Large intestine (tissue), 3 donors: ENCODE data around the gene ADGRD2. TPM values are rescaled to one million over a fixed set of nuclear protein-coding genes. Genes with fewer than 3 reads are reported as not detected.

Experiments used
- DNase-seq, 2 donors: peaks; one replicate each; pipeline versions ENCODE4 v3.0.0 to v3.0.0-alpha.2; 2013
- H3K27ac ChIP-seq: one replicate; pipeline ENCODE4 v1.5.1; 2013; ENCODE audit warnings: low read length
- H3K27me3 ChIP-seq: 2 replicates; pipeline ENCODE4 v1.6.1; 2013; ENCODE audit warnings: low read length; ENCODE audit not compliant: control insufficient read depth, insufficient read depth
- H3K36me3 ChIP-seq: 2 replicates; pipeline ENCODE4 v1.6.1; 2013; ENCODE audit warnings: low read length; ENCODE audit not compliant: control insufficient read depth, insufficient read depth
- H3K4me1 ChIP-seq: one replicate; pipeline ENCODE4 v1.6.1; 2013; ENCODE audit warnings: low read length; ENCODE audit not compliant: control insufficient read depth, insufficient read depth
- H3K4me3 ChIP-seq: one replicate; pipeline ENCODE4 v1.5.1; 2013; ENCODE audit warnings: low read length
- H3K9me3 ChIP-seq: one replicate; pipeline ENCODE4 v1.6.1; 2013; ENCODE audit warnings: mild to moderate bottlenecking, low read depth, low read length, moderate library complexity; ENCODE audit not compliant: control insufficient read depth
- WGBS: methylation state at CpG from one replicate; pipeline ENCODE4 v1.1.5; 2013; ENCODE audit warnings: low lambda C conversion rate; ENCODE audit not compliant: insufficient coverage; 5-methylcytosine and 5-hydroxymethylcytosine counted together
- polyA plus RNA-seq: library from polyadenylated mRNA; unstranded; fragments of 120-200 nt; gene quantifications from one replicate; pipeline ENCODE4 v1.2.1, GENCODE V29; 2013

ADGRD2 gene
- polyA plus RNA-seq, 1 donor, result not detected

DNA sequence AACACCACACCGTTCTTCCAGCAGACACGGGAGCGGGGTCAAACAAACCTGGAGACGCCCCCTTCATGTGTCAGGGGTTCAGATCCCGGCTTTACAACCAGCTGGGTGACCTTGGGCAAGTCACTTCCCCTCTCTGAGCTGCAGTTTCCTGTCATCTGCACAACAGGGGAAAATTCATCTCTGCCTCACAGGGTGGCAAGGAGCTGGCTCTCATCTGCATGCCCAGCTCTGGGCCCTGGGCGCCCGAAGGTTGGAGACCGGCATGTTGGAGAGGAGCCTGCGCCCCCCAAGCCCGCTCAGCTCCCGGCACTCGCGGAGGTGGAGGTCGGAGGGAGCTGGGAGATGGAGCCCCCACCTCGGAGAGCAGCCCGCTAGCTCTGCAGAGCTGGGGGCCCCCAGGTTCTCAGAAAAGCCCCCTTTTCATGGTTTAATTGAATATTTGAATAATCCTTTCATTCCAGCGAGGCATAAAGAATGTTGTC is 36.6 kb downstream of the ADGRD2 start:
- H3K4me3 ChIP-seq, result no peak overlapping the region
- no peak overlapping the region for H3K27ac ChIP-seq
- H3K9me3 ChIP-seq, result no peaks in the 10 kb centered on the region
- no peak for DNase-seq
- H3K36me3 ChIP-seq, result no peaks in the 10 kb centered on the region
- no CpG with 5 or more reads among the region's 17 CpGs for WGBS
- H3K27me3 ChIP-seq, result peaks cover 84% of the 10 kb centered on the region
- H3K4me1 ChIP-seq, result no peaks in the 10 kb centered on the region

DNA sequence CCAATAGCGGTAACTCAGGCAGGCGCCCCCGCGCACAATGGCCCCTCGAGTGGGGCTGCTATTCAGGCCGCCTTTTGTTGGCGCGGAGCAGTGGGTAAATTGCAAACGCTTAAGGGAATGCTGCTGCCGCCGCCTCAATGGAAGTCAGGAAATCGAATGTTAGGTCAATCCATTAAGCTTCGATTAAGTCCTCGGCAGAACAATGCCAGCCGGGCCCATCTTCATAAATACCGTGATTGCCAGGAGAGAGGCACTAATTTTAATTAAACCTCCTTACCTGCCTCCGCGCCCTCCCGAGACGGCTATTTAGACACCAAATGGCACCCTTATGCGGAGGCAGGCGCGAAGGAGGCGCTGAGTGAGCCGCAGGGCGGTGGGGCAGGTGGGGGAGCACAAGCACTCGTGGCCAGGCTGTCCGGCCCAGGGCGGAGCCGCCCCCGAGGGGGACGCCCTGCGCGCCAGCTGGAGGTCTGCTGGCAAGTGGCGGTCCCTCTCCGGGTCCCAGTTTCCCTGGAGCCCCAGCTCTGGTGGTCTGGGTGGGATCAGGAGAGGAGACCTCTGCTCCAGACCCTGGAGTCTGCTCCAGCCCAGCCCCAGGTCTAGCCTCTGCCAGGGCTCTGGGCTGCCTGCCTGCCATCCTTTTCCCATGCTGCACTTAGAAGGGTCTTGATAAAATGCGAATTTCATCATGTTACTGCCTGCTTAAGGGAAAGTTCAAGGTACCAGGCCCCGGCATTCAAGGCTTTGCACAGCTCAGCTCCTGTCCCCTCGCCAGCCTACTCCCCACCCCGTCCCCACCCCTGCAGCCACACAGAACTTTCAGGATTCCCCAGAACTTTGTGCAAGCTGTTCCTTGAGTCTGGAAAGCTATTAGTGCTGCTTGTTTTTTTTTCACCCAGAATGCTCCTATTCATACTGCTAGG is 37.3 kb downstream of the ADGRD2 start:
- no peak overlapping the region for H3K4me3 ChIP-seq
- H3K27me3 ChIP-seq, result peaks cover 79% of the 10 kb centered on the region
- H3K9me3 ChIP-seq, result no peaks in the 10 kb centered on the region
- H3K36me3 ChIP-seq, result no peaks in the 10 kb centered on the region
- H3K27ac ChIP-seq, result no peak overlapping the region
- no CpG with 5 or more reads among the region's 40 CpGs for WGBS
- no peaks in the 10 kb centered on the region for H3K4me1 ChIP-seq
- DNase-seq, result no peak

DNA sequence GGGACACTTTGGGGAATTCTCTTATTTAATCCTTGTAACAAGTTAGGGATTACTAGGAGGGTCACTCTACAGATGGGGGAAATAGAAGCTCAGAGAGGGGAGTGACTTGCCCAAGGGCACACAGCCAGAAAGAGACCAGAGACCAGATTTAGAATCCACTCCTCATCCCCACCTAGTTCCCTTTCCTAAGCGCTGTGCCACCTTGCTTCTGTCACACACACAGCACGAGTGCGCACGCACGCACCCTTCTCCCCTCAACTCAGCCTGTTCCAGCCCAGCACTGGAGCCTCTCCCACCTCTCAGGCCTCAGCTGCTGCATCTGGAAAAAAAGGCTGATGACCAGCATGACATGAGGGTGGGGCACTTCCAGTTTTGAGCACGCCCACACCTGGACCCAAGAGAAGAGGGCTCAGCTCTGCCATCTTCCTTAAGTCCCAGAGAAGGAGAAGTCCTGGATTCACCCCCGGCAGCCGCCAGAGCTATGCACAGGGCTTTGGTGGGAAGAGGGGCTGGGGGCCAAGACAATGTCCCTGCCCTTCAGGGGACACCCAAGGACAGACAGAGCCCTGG is 38.5 kb downstream of the ADGRD2 start:
- no peaks in the 10 kb centered on the region for H3K9me3 ChIP-seq
- no peak for DNase-seq
- peaks cover 72% of the 10 kb centered on the region for H3K27me3 ChIP-seq
- H3K4me1 ChIP-seq, result no peaks in the 10 kb centered on the region
- 100% methylated on average over 4 of the region's 8 CpGs for WGBS
- no peak overlapping the region for H3K27ac ChIP-seq
- H3K4me3 ChIP-seq, result no peak overlapping the region
- no peaks in the 10 kb centered on the region for H3K36me3 ChIP-seq

DNA sequence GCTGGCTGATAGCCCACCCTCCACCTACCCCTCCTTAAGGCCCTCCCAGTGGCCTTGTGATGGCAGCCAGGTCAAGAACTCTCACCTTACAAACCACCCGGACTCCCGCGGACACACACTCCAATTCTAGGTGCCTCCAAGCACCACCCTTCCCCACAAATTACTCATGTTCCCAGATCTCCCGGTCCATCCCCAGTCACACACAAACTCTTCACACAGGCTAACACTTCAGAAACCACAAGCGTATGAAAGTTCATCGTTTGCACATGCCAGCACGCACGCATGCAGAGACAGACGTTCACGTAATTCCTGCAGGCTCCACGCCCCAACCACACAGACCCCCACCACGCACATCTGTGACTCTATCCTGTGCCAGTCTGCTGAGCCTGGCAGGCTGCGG is 39.0 kb downstream of the ADGRD2 start:
- Histone ChIP-seq H3K27ac (no peak overlapping the region), H3K36me3 (no peaks in the 10 kb centered on the region), H3K4me3 (no peak overlapping the region), H3K9me3 (no peaks in the 10 kb centered on the region), H3K4me1 (no peaks in the 10 kb centered on the region), H3K27me3 (peaks cover 68% of the 10 kb centered on the region)
- no peak for DNase-seq
- WGBS, result no CpG with 5 or more reads among the region's 13 CpGs

DNA sequence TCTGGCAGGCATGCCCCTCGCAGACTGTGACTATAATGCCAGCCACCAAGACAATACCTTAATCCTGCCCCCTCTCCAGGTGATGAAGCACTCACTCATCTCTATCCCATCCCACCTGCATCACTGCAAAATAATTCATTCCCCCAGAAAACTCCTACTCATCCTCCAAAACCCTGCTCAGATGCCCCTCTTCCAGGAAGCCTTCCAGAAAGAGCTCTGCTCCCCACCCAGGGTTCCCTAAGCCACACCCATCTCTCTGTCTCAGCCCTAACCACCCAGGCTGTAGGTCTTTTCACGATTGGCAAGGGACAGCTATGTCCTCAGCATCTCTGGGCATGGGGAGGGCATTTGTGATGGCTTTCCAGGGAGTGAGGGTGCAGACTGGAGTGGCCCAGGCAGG is 39.8 kb downstream of the ADGRD2 start:
- H3K27me3 ChIP-seq, result peaks cover 70% of the 10 kb centered on the region
- H3K9me3 ChIP-seq, result no peaks in the 10 kb centered on the region
- H3K4me3 ChIP-seq, result no peak overlapping the region
- H3K27ac ChIP-seq, result no peak overlapping the region
- no peaks in the 10 kb centered on the region for H3K4me1 ChIP-seq
- no peak for DNase-seq
- no peaks in the 10 kb centered on the region for H3K36me3 ChIP-seq
- no CpG with 5 or more reads among the region's 2 CpGs for WGBS

DNA sequence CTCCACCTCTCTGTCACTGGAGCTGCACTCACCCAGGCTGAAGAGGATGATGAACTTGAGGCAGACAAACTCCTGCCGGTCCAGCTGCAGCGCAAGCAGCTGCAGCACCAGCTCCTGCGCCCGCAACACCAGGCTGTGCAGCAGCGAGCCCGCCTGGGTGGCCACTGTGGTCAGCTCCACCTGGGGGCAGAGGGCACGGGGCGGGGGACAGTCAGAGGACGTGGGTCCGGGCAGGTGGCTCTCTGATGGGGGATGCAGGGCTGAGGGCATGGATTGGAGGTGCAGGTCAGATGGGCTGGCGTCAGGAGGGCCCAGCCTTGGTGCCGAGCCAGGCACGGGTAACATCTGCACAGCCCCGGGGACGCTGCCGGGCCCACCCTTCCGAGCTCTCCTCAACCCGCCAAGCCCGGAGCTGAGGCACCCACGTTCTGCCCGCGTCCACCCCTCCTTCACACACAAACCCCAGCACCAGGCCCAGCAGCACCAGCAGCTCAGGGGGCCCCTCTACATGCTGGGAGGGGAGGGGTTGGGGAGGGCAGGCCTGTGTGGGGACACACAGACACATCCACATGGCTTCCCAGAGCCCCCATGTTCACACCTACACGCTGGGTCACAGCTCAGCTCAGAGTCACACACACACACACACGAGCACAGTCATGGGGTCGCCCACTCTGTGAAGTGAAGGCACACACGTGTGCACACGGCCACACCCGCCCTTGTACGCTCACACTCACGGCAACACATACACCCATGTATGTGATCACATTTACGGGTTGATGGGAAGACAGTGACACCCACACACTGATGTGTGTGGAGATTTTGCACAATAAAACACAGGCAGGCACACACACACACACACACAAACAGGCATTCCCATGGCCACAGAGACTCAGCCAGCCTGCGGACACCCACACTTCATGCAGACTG is 41.1 kb downstream of the ADGRD2 start:
- no CpG with 5 or more reads among the region's 32 CpGs for WGBS
- DNase-seq, result no peak
- Histone ChIP-seq H3K36me3 (no peaks in the 10 kb centered on the region), H3K4me1 (no peaks in the 10 kb centered on the region), H3K9me3 (no peaks in the 10 kb centered on the region), H3K27ac (no peak overlapping the region), H3K27me3 (peaks cover 70% of the 10 kb centered on the region), H3K4me3 (no peak overlapping the region)

DNA sequence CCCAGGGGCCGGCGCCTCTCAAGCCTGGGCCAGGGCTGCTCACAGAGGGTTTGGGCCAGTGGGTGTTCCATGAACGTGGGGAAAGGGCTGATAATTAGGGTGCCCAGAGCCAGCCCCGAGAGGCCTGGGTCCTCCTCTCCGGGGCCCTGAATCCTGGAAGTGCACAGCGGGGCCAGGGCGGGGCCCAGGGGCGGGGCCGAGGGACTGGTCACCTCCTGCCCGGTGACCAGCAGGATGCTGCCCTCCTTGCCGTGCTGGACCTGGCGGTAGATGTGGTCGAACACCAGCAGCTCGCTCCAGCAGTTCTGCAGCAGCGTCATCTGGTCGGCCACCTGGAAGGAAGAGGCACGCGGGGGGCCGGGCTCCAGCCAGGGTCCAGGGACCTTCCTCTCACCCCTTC is 42.6 kb downstream of the ADGRD2 start:
- Histone ChIP-seq H3K36me3 (no peaks in the 10 kb centered on the region), H3K27ac (no peak overlapping the region), H3K4me1 (no peaks in the 10 kb centered on the region), H3K9me3 (no peaks in the 10 kb centered on the region), H3K27me3 (peaks cover 66% of the 10 kb centered on the region), H3K4me3 (no peak overlapping the region)
- no peak for DNase-seq
- no CpG with 5 or more reads among the region's 19 CpGs for WGBS

DNA sequence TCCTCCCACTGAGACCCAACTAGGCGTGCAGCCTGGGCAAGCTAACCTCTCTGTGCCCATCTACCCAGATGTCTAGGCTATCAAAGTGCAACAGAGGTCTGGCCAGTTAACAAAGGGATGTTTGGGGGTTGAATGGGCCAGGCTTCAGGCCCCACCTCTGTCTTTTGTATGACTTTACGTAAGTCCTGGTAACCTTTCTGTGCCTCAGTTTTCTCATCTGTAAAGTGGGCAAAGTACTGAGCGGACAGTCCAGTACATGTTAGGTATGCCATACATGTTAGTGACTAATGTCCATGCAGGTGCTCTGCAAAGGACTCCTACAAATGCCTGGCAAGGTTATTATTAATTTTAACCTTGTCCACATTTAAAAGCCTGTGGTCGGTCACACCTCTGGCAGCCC is 43.0 kb downstream of the ADGRD2 start:
- H3K36me3 ChIP-seq, result no peaks in the 10 kb centered on the region
- H3K4me3 ChIP-seq, result no peak overlapping the region
- DNase-seq, result no peak
- H3K27me3 ChIP-seq, result peaks cover 66% of the 10 kb centered on the region
- no CpG with 5 or more reads among the region's 4 CpGs for whole genome bisulfite sequencing
- no peaks in the 10 kb centered on the region for H3K4me1 ChIP-seq
- no peaks in the 10 kb centered on the region for H3K9me3 ChIP-seq
- H3K27ac ChIP-seq, result no peak overlapping the region

DNA sequence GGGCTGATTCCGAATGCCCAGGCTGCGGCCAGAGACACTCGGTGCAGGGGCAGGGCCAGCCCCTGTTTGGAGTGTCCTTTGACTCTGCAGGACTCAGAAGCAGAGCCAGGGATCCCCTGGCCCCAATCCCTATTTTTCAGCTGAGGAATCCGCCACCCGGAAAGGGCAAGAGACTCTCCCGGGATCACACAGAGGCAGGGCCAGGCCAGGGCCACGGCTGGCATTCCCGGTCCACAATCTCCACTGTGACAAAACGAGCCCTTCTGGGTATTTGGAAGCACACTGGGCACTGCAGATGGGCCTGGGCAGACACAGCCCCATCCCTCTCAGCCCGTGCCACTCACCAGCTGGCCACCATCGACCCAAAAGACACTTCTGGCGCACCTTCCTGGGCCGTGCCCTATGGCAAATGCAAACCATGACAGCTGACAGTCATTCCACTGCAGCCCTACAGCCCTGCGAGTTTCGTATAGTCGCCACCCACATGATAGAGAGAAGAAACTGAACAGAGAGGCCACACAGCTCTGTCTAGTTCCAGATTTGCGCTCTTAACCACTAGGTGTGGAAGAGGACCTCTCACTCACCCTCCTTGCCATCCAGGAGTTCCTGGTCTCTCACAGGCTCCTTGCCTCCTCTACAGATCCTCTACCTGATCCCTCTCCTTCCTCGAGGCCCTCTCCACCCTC is 43.7 kb downstream of the ADGRD2 start:
- Histone ChIP-seq H3K9me3 (no peaks in the 10 kb centered on the region), H3K4me1 (no peaks in the 10 kb centered on the region), H3K27me3 (peaks cover 66% of the 10 kb centered on the region), H3K36me3 (no peaks in the 10 kb centered on the region), H3K4me3 (no peak overlapping the region), H3K27ac (no peak overlapping the region)
- no CpG with 5 or more reads among the region's 18 CpGs for WGBS
- DNase-seq, result no peak
